HCT116 (cell line): ENCODE results near the gene DYNLL2. TPM values are rescaled to one million over a fixed set of nuclear protein-coding genes. Genes with fewer than 3 reads are reported as not detected.
"Not testable (repeated sequence)": the region's sequence is repeated elsewhere in the genome, so short reads cannot be mapped to it uniquely, and the experiment has no call there.

Experiments used
- ATAC-seq: fragments of 200-7000 bp; cut with Tn5 transposase; 2 replicates; pipeline ENCODE4 v1.9.1; 2020; ENCODE audit warnings: mild to moderate bottlenecking, moderate library complexity
- BruUV-seq: library from RNA; stranded (reverse); fragments of 400-500 nt; replicated peaks from 2 replicates; lab custom pipeline; 2021; lab: Mats Ljungman, UMichigan
- CTCF ChIA-PET: fragments of 300-600 bp; sonication (Branson Sonifier 250); formaldehyde crosslinking; loops from one replicate; lab custom pipeline; 2021; ENCODE audit warnings: antibody characterized with exemption; lab: Charles Lee
- POLR2A ChIA-PET: fragments of 300-600, 350-600 bp; sonication (Branson Sonifier 250); formaldehyde crosslinking; loops from one replicate; lab custom pipeline; 2021; ENCODE audit warnings: antibody characterized with exemption; lab: Charles Lee
- RAD21 ChIA-PET, 2 experiments: fragments of 300-600 bp; sonication (Branson Sonifier 250); formaldehyde crosslinking; loops; one replicate each; lab custom pipeline; 2023; ENCODE audit warnings: low total read pairs in 2 of 2; ENCODE audit not compliant: uncharacterized antibody in 2 of 2, unreplicated experiment in 2 of 2, low non-redundant PET in 1 of 2; lab: Charles Lee
- DNase-seq: peaks from one replicate; pipeline ENCODE4 v3.0.0-alpha.2; 2010; ENCODE audit warnings: low read depth, low spot score
- H2AFZ ChIP-seq: fragments of 200-600 bp; shearing (Covaris generic), sonication (generic); 2 replicates; pipeline ENCODE4 v1.6.1; 2017; ENCODE audit warnings: low read depth, mixed run types, mixed read lengths, antibody characterized with exemption, low read length; ENCODE audit not compliant: poor library complexity, severe bottlenecking
- H3K27ac ChIP-seq: 2 replicates; pipeline ENCODE4 v1.5.1; 2012; ENCODE audit warnings: low read depth, low read length
- H3K27me3 ChIP-seq: fragments of 200-600 bp; sonication (generic); 2 replicates; pipeline ENCODE4 v1.6.1; 2016; ENCODE audit warnings: mixed run types, low read length, mixed read lengths; ENCODE audit not compliant: insufficient read depth
- H3K36me3 ChIP-seq, 2 experiments: fragments of 200-500 bp in 1 of 2; fragments of 200-600 bp in 1 of 2; sonication (Bioruptor generic) in 1 of 2; sonication (generic) in 1 of 2; 2 replicates each; pipeline versions ENCODE4 v1.5.1 to v1.6.1; 2014 to 2016; ENCODE audit warnings: low read length in 2 of 2, inconsistent platforms in 1 of 2, mixed read lengths in 1 of 2, mixed run types in 1 of 2; ENCODE audit not compliant: insufficient read depth in 2 of 2, control insufficient read depth in 1 of 2
- H3K4me1 ChIP-seq, 2 experiments: fragments of 200-600 bp in 1 of 2; sonication (generic) in 1 of 2; 2 replicates each; pipeline versions ENCODE4 v1.5.1 to v1.6.1; 2012 to 2017; ENCODE audit warnings: low read length in 2 of 2, inconsistent platforms in 1 of 2, mild to moderate bottlenecking in 1 of 2, mixed read lengths in 1 of 2, mixed run types in 1 of 2, moderate library complexity in 1 of 2; ENCODE audit not compliant: insufficient read depth in 2 of 2, control insufficient read depth in 1 of 2
- H3K4me2 ChIP-seq: fragments of 200-600 bp; sonication (generic); 2 replicates; pipeline ENCODE4 v1.6.1; 2017; ENCODE audit warnings: mixed run types, low read length, mixed read lengths
- H3K4me3 ChIP-seq, 2 experiments: fragments of 200-600 bp in 1 of 2; sonication (generic) in 1 of 2; replicated peaks in 1 of 2; 2 replicates each; pipeline ENCODE4 v1.5.1; 2011 to 2016; ENCODE audit warnings: low read length in 2 of 2, control low read depth in 1 of 2, low read depth in 1 of 2, mild to moderate bottlenecking in 1 of 2, mixed read lengths in 1 of 2, mixed run types in 1 of 2
- H3K79me2 ChIP-seq: fragments of 200-600 bp; sonication (generic); 2 replicates; pipeline ENCODE4 v1.6.1; 2017; ENCODE audit warnings: mild to moderate bottlenecking, mixed run types, low read length, moderate library complexity, mixed read lengths; ENCODE audit not compliant: insufficient read depth
- H3K9ac ChIP-seq: fragments of 200-600 bp; sonication (generic); 2 replicates; pipeline ENCODE4 v1.6.1; 2016; ENCODE audit warnings: low read length, mixed read lengths
- H3K9me2 ChIP-seq: fragments of 200-600 bp; sonication (generic), shearing (Covaris generic); 2 replicates; pipeline ENCODE4 v1.6.1; 2017; ENCODE audit warnings: mixed run types, mild to moderate bottlenecking, moderate library complexity; ENCODE audit not compliant: insufficient read depth
- H3K9me3 ChIP-seq, 2 experiments: fragments of 200-500 bp in 1 of 2; fragments of 200-600 bp in 1 of 2; sonication (Bioruptor generic) in 1 of 2; sonication (generic) in 1 of 2; 2 replicates each; pipeline ENCODE4 v1.6.1; 2014 to 2017; ENCODE audit warnings: low read length in 2 of 2, mixed read lengths in 2 of 2, inconsistent platforms in 1 of 2, low read depth in 1 of 2, mild to moderate bottlenecking in 1 of 2, mixed run types in 1 of 2, moderate library complexity in 1 of 2; ENCODE audit not compliant: control insufficient read depth in 1 of 2, insufficient read depth in 1 of 2
- H4K20me1 ChIP-seq: fragments of 200-600 bp; sonication (generic), shearing (Covaris generic); 2 replicates; pipeline ENCODE4 v1.6.1; 2017; ENCODE audit warnings: mixed run types, mild to moderate bottlenecking, moderate library complexity; ENCODE audit not compliant: insufficient read depth
- CBX3 ChIP-seq: IDR thresholded peaks from 2 replicates; pipeline ENCODE4 v1.6.1; 2012; ENCODE audit warnings: low read depth
- EGR1 ChIP-seq: IDR thresholded peaks from 2 replicates; pipeline ENCODE4 v1.6.1; 2012; ENCODE audit warnings: low read depth
- YY1 ChIP-seq: IDR thresholded peaks from 2 replicates; pipeline ENCODE4 v1.6.1; 2011; ENCODE audit warnings: low read length, low read depth, moderate library complexity, mild to moderate bottlenecking; ENCODE audit not compliant: insufficient replicate concordance; ENCODE audit errors: extremely low read depth
- ZFX ChIP-seq: fragments of 450-650 bp; IDR thresholded peaks from 2 replicates; pipeline ENCODE4 v1.6.1; 2017
- intact Hi-C: fragments of 100-400 bp; cut with micrococcal nuclease; formaldehyde crosslinking; loops from 2 replicates; pipeline ENCODE4 v1.10.0; 2022
- total RNA-seq: library from RNA; stranded (reverse); gene quantifications from one replicate; pipeline ENCODE4 v1.2.1, GENCODE V29; 2021; ENCODE audit not compliant: unreplicated experiment
- TF ChIP-seq, protein P1 (sequence below), 3 experiments: fragments of 200-600 bp in 1 of 3; sonication (generic) in 1 of 3; IDR thresholded peaks in 2 of 3; conservative IDR thresholded peaks in 1 of 3; 2 replicates each; pipeline ENCODE4 v1.5.1; 2012 to 2017; ENCODE audit warnings: low read depth in 2 of 3, low read length in 2 of 3, antibody characterized with exemption in 1 of 3, borderline replicate concordance in 1 of 3, control low read depth in 1 of 3, mild to moderate bottlenecking in 1 of 3, mixed read lengths in 1 of 3, mixed run types in 1 of 3, moderate library complexity in 1 of 3; ENCODE audit not compliant: insufficient read depth in 1 of 3
- TF ChIP-seq, protein P2 (sequence below): IDR thresholded peaks from 2 replicates; pipeline ENCODE4 v1.6.1; 2011; ENCODE audit warnings: mild to moderate bottlenecking, low read length, moderate library complexity; ENCODE audit not compliant: insufficient replicate concordance; ENCODE audit errors: extremely low read depth

The DYNLL2 gene
- total RNA-seq, 1 experiment from 2014 or later, result 54.9 TPM

DNA sequence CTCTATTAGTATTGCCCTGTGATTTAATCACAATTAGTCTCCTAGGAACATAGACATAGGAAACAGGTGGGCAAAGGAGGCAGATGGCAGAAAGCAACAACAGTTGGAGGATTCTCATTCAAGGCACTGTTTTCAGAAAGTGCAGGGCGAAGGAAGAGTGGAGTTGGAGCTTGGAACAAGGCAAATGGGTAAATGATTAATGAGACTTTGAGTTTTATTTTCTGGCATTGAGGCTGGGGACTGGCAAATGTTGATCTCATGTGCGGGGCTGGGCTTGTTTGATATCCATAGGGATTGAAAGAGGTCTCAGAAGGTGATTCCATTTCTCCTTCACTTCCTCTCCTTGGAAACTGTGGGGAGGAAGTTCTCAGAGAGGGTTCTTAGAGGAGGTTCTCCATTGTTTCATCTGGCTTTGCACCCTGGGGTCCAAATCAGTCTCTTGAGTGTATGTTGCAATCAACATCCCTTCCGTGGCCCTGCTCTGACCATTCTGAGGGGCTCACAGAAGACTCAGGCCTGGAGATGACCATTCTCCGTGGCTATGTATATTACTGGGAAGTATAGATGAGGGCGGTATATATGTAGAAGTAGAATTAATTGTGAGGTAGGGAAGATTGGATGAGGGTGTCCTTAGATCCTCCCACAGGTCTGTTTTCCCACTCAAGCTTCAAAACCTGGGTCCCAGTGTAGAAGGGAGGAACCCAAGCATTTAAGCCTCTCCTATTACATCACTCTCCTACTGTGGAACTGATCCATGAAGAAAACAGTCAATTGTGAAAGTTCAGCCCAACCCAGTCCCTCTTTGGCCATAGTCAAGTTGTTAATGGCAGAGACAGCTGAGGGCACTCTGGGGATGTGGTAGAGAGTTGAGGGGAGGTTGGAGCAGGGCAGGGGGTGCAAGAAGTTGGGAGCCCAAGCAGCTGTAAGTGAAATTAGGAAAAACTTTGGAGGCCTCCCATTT lies 39.7 kb upstream of the DYNLL2 start:
- no peak for TF ChIP-seq ZFX
- TF ChIP-seq, protein P1, sequence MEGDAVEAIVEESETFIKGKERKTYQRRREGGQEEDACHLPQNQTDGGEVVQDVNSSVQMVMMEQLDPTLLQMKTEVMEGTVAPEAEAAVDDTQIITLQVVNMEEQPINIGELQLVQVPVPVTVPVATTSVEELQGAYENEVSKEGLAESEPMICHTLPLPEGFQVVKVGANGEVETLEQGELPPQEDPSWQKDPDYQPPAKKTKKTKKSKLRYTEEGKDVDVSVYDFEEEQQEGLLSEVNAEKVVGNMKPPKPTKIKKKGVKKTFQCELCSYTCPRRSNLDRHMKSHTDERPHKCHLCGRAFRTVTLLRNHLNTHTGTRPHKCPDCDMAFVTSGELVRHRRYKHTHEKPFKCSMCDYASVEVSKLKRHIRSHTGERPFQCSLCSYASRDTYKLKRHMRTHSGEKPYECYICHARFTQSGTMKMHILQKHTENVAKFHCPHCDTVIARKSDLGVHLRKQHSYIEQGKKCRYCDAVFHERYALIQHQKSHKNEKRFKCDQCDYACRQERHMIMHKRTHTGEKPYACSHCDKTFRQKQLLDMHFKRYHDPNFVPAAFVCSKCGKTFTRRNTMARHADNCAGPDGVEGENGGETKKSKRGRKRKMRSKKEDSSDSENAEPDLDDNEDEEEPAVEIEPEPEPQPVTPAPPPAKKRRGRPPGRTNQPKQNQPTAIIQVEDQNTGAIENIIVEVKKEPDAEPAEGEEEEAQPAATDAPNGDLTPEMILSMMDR (IDR thresholded peaks at IDR 0.05 in 2 of 3, conservative IDR thresholded peaks at IDR 0.05 in 1 of 3; ENCODE audit: borderline replicate concordance in 1 of 3, insufficient read depth in 1 of 3, low read depth in 2 of 3, low read length in 2 of 3), result no peak
- no peak for TF ChIP-seq EGR1
- no peak for TF ChIP-seq YY1
- TF ChIP-seq CBX3, result no peak
- TF ChIP-seq, protein P2, sequence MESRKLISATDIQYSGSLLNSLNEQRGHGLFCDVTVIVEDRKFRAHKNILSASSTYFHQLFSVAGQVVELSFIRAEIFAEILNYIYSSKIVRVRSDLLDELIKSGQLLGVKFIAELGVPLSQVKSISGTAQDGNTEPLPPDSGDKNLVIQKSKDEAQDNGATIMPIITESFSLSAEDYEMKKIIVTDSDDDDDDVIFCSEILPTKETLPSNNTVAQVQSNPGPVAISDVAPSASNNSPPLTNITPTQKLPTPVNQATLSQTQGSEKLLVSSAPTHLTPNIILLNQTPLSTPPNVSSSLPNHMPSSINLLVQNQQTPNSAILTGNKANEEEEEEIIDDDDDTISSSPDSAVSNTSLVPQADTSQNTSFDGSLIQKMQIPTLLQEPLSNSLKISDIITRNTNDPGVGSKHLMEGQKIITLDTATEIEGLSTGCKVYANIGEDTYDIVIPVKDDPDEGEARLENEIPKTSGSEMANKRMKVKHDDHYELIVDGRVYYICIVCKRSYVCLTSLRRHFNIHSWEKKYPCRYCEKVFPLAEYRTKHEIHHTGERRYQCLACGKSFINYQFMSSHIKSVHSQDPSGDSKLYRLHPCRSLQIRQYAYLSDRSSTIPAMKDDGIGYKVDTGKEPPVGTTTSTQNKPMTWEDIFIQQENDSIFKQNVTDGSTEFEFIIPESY, result no peak
- Histone ChIP-seq H3K9ac (no peak overlapping the region), H3K4me2 (no peak overlapping the region), H3K9me2 (no peaks in the 10 kb centered on the region), H3K27me3 (no peaks in the 10 kb centered on the region), H3K9me3 (no peaks in the 10 kb centered on the region), H3K79me2 (no peaks in the 10 kb centered on the region), H3K4me3 (no peak overlapping the region), H2AFZ (no peak overlapping the region), H3K36me3 (no peaks in the 10 kb centered on the region), H3K4me1 (no peaks in the 10 kb centered on the region), H3K27ac (no peak overlapping the region), H4K20me1 (no peaks in the 10 kb centered on the region)
- ATAC-seq (no peak), DNase-seq (no peak)
- ChIA-PET RAD21 (no interaction called here), POLR2A (interaction anchor here (1.8 kb wide), 1 partner anchor 39 kb away, joined by 5 read pairs; the partner anchor contains the start of gene DYNLL2), CTCF (no interaction called here)
- intact Hi-C loops, result no loop called here
- BruUV-seq, result no TSS peak

DNA sequence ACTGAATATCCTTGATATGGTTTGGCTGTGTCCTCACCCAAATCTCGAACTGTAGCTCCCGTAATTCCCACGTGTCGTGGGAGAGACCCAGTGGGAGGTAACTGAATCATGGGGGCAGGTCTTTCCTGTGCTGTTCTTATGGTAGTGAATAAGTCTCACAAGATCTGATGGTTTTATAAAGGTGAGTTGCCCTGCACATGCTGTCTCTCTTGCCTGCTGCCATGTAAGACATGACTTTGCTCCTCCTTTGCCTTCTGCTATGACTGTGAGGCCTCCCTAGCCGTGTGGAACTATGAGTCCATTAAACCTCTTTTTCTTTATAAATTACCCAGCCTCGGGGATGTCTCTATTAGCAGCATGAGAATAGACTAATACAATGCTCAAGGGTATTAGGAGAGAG lies 39.0 kb upstream of the DYNLL2 start:
- H3K27ac ChIP-seq, RAD21 ChIA-PET, ATAC-seq, H3K4me1 ChIP-seq, H4K20me1 ChIP-seq, H3K27me3 ChIP-seq, H3K9me2 ChIP-seq, H3K9me3 ChIP-seq, CTCF ChIA-PET, H3K4me3 ChIP-seq, intact Hi-C loops, DNase-seq, BruUV-seq, H3K36me3 ChIP-seq, H3K9ac ChIP-seq, H3K4me2 ChIP-seq, H3K79me2 ChIP-seq, H2AFZ ChIP-seq: not testable (repeated sequence)
- POLR2A ChIA-PET, result interaction anchor here (1.8 kb wide), 1 partner anchor 39 kb away, joined by 5 read pairs; the partner anchor contains the start of gene DYNLL2
